OCI-M2 (cell line): ENCODE data around the gene MLN.

Experiments
- DNase-seq: peaks from one replicate; lab custom pipeline; 2025; ENCODE audit not compliant: unreplicated experiment; lab: John Stamatoyannopoulos, UW

The MLN gene

GRCh38 chr6:33790379-33790778, 13.4 kb downstream of the MLN start:
- no peak for DNase-seq

GRCh38 chr6:33789550-33789895, 14.3 kb downstream of the MLN start:
- no peak for DNase-seq

GRCh38 chr6:33788694-33789549, 14.9 kb downstream of the MLN start, which contains the start of gene LEMD2:
TSS of gene LEMD2 (minus strand) at chr6:33789130. CDS start at chr6:33789116, 14 bp downstream.
- DNase-seq = peak; percentile 54

- DNase-seq = no peak
Measured at GRCh38 chr6:33787954-33788693, 15.7 kb downstream of the MLN start.

GRCh38 chr6:33787346-33787953, 16.4 kb downstream of the MLN start:
- DNase-seq = no peak

GRCh38 chr6:33786736-33787135, 17.1 kb downstream of the MLN start:
- DNase-seq = no peak

GRCh38 chr6:33785778-33786177, 18.0 kb downstream of the MLN start:
- no peak for DNase-seq

- no peak for DNase-seq
Measured at GRCh38 chr6:33784787-33785186, 19.0 kb downstream of the MLN start.

GRCh38 chr6:33783781-33784520, 19.9 kb downstream of the MLN start:
- no peak for DNase-seq

- no peak for DNase-seq
Measured at GRCh38 chr6:33782561-33782960, 21.2 kb downstream of the MLN start.

GRCh38 chr6:33781131-33781975, 22.4 kb downstream of the MLN start:
- no peak for DNase-seq

GRCh38 chr6:33779895-33780294, 23.9 kb downstream of the MLN start:
- DNase-seq = no peak

- no peak for DNase-seq
Measured at GRCh38 chr6:33779290-33779689, 24.5 kb downstream of the MLN start.

GRCh38 chr6:33778444-33779121, 25.2 kb downstream of the MLN start:
- DNase-seq = no peak

- no peak for DNase-seq
Measured at GRCh38 chr6:33777398-33778388, 26.1 kb downstream of the MLN start.

GRCh38 chr6:33776764-33777163, 27.0 kb downstream of the MLN start:
- DNase-seq = no peak

GRCh38 chr6:33776186-33776585, 27.6 kb downstream of the MLN start:
- no peak for DNase-seq

GRCh38 chr6:33774774-33775173, 29.0 kb downstream of the MLN start:
- DNase-seq = no peak
